Parathyroid adenoma (tissue), 2 donors: ENCODE measurements around the gene CSMD2.

Experiments used
- H2AFZ ChIP-seq: fragments of 300-600 bp; sonication (generic); one replicate; pipeline ENCODE4 v1.7.0; 2017; ENCODE audit warnings: antibody characterized with exemption, mild to moderate bottlenecking
- H3K27ac ChIP-seq: fragments of 300-600 bp; sonication (generic); one replicate; pipeline ENCODE4 v1.7.0; 2017
- H3K27me3 ChIP-seq: fragments of 300-600 bp; sonication (generic); one replicate; pipeline ENCODE4 v1.7.0; 2017; ENCODE audit warnings: low read length; ENCODE audit not compliant: control insufficient read depth, insufficient read depth
- H3K36me3 ChIP-seq: fragments of 300-600 bp; sonication (generic); one replicate; pipeline ENCODE4 v1.7.0; 2017; ENCODE audit warnings: low read length; ENCODE audit not compliant: control insufficient read depth, insufficient read depth
- H3K4me1 ChIP-seq: fragments of 300-600 bp; sonication (generic); one replicate; pipeline ENCODE4 v1.7.0; 2017; ENCODE audit warnings: control low read depth
- H3K4me2 ChIP-seq: fragments of 300-600 bp; sonication (generic); one replicate; pipeline ENCODE4 v1.7.0; 2017; ENCODE audit warnings: low read length
- H3K4me3 ChIP-seq: fragments of 300-600 bp; sonication (generic); one replicate; pipeline ENCODE4 v1.7.0; 2017; ENCODE audit warnings: low read depth, low read length
- H3K79me2 ChIP-seq: fragments of 300-600 bp; sonication (generic); one replicate; pipeline ENCODE4 v1.7.0; 2017; ENCODE audit warnings: control low read depth
- H3K9ac ChIP-seq: fragments of 300-600 bp; sonication (generic); one replicate; pipeline ENCODE4 v1.7.0; 2017; ENCODE audit warnings: mild to moderate bottlenecking
- H3K9me3 ChIP-seq: fragments of 300-600 bp; sonication (generic); one replicate; pipeline ENCODE4 v1.7.0; 2017; ENCODE audit warnings: low read length; ENCODE audit not compliant: control insufficient read depth
- TF ChIP-seq, protein P1 (sequence below): fragments of 300-600 bp; sonication (generic); IDR thresholded peaks from one replicate; pipeline ENCODE4 v1.7.0; 2017; ENCODE audit warnings: antibody characterized with exemption, mild to moderate bottlenecking
- donor health status: primary hyperparathyroidism.

Gene CSMD2

DNA sequence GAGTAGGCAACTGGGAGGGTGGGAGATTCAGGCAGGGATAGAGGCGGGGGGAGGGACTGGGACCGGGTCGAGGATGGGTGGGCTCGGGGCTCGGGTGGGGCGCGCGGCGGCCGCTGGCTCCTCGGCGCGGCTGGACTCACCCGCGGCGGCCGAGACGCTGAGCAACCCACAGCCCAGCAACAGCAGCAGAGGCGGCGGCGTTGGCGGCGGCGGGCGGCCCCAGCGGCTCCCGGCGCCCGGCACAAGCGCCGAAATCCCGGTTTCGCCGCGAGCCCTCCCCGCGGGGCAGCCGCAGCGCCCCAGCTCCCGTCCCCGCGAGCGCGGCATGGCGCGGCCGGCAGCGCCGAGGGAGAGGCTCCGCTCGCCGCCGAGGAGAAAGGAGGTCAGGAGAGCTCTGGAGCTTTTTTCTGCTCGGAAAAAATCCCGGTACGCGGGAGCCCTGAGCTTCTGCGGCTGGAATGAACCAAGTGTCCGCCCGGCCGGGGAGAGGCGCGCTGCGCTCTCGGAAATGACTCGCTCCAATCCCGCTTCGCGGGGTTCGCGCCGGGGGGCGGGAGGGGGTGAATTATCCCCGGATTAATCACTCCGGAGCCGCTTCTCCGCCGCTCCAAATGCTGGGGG is at the start of gene CSMD2:
Gene CSMD2 (minus strand): TSS at position 460 of the 621 bp plus-strand sequence. CDS start 133 bp downstream, at position 327.
- Histone ChIP-seq H3K4me2 (peak within 1 kb of the TSS; percentile 83), H3K36me3 (no peaks in the 10 kb centered on the region), H3K79me2 (no peaks in the 10 kb centered on the region), H3K9me3 (no peaks in the 10 kb centered on the region), H3K9ac (no peak within 1 kb of the TSS), H2AFZ (no peak within 1 kb of the TSS), H3K4me3 (peak within 1 kb of the TSS; percentile 16), H3K4me1 (no peaks in the 10 kb centered on the region), H3K27ac (no peak within 1 kb of the TSS), H3K27me3 (peaks cover 6% of the 10 kb centered on the region)
- TF ChIP-seq, protein P1, sequence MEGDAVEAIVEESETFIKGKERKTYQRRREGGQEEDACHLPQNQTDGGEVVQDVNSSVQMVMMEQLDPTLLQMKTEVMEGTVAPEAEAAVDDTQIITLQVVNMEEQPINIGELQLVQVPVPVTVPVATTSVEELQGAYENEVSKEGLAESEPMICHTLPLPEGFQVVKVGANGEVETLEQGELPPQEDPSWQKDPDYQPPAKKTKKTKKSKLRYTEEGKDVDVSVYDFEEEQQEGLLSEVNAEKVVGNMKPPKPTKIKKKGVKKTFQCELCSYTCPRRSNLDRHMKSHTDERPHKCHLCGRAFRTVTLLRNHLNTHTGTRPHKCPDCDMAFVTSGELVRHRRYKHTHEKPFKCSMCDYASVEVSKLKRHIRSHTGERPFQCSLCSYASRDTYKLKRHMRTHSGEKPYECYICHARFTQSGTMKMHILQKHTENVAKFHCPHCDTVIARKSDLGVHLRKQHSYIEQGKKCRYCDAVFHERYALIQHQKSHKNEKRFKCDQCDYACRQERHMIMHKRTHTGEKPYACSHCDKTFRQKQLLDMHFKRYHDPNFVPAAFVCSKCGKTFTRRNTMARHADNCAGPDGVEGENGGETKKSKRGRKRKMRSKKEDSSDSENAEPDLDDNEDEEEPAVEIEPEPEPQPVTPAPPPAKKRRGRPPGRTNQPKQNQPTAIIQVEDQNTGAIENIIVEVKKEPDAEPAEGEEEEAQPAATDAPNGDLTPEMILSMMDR, result no peak

DNA sequence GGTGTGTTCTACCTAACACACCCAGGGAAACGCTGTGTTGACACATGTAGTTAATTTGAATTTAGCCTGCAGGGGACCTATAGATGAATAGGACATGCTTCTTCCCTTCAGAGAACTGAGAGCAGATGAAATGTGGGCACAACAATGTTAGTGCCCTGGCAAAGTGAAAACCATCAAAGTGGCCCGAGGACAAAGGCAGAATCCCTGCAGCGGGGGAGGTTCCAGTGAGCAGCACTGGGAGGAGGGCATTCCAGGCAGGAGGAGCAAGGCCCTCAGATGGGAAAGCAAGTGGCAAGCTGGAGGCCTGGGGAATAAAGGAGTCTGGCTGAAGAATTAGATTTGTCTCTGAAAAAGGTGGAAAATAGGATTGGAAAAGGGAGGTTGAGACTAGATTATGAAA is 48.9 kb upstream of the CSMD2 start:
- Histone ChIP-seq H3K79me2 (no peaks in the 10 kb centered on the region), H3K4me3 (no peak overlapping the region), H2AFZ (no peak overlapping the region), H3K27me3 (no peaks in the 10 kb centered on the region), H3K9ac (no peak overlapping the region), H3K4me1 (no peaks in the 10 kb centered on the region), H3K4me2 (no peak overlapping the region), H3K36me3 (no peaks in the 10 kb centered on the region), H3K9me3 (no peaks in the 10 kb centered on the region), H3K27ac (no peak overlapping the region)
- TF ChIP-seq, protein P1, result no peak

DNA sequence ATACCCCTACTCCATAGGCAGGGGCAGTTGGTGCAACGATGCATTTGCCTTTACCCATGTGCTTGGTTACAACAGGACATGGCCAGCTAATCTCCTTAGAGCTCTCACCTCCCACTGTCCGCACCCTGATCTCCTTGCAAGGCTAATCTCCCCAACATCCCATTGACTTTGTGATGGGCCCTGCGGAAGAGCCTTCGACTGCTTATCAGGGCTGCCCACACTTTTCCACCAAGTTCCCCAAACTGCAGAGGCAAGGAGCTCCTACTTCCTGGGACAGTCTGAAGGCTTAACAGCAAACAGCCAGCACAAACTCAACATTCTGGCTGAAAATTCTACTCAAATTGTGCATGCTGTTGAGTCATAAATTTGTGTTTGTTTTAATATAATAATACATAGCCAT is 47.6 kb upstream of the CSMD2 start:
- Histone ChIP-seq H2AFZ (no peak overlapping the region), H3K36me3 (no peaks in the 10 kb centered on the region), H3K4me1 (no peaks in the 10 kb centered on the region), H3K27me3 (no peaks in the 10 kb centered on the region), H3K9me3 (no peaks in the 10 kb centered on the region), H3K27ac (no peak overlapping the region), H3K4me2 (no peak overlapping the region), H3K9ac (no peak overlapping the region), H3K79me2 (no peaks in the 10 kb centered on the region), H3K4me3 (no peak overlapping the region)
- TF ChIP-seq, protein P1, result no peak

DNA sequence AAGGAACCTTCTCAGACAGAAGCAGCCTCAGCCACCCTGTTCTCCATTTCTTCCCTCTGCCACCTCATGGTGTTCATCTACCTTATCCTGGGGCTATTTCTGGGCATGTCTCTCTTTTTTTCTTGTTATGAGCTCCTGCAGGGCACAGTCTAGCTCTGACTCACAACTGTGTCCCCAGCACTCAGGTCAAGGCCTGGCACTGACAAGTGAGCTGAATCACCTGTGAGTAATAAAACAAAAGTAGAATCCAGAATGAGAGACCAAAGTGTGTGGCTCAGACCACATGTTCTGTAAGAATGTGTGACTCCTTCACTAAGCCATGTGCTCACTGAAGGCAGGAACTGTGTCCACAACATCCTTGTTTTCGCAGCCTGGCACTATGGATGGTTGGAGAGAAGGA is 34.9 kb upstream of the CSMD2 start:
- no peak overlapping the region for H3K4me3 ChIP-seq
- H3K36me3 ChIP-seq, result no peaks in the 10 kb centered on the region
- H3K27me3 ChIP-seq, result no peaks in the 10 kb centered on the region
- H2AFZ ChIP-seq, result no peak overlapping the region
- TF ChIP-seq, protein P1, result no peak
- H3K4me1 ChIP-seq, result no peaks in the 10 kb centered on the region
- H3K9ac ChIP-seq, result no peak overlapping the region
- H3K4me2 ChIP-seq, result no peak overlapping the region
- no peaks in the 10 kb centered on the region for H3K9me3 ChIP-seq
- no peaks in the 10 kb centered on the region for H3K79me2 ChIP-seq
- no peak overlapping the region for H3K27ac ChIP-seq

DNA sequence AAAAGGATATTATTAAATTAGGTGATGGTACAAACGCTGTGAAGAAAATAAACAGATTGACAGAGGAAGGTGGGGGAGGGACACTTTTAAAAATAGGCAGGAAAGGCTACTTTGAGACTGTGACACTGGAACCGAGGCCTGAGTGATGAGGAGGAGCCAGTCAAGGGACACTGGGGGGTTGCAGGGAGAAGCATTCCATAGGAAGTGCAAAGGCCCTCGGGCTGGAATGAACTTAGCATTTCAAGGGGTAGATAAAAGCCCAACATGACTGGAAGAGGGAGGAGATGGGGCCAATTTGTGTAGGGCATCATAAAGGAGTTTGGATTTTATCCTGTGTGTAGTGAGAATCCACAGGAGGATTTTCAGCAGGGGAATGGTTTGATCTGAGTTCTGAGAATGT is 27.6 kb upstream of the CSMD2 start:
- Histone ChIP-seq H3K36me3 (no peaks in the 10 kb centered on the region), H3K27me3 (no peaks in the 10 kb centered on the region), H3K27ac (no peak overlapping the region), H3K4me1 (no peaks in the 10 kb centered on the region), H2AFZ (no peak overlapping the region), H3K9me3 (no peaks in the 10 kb centered on the region), H3K4me2 (no peak overlapping the region), H3K4me3 (no peak overlapping the region), H3K79me2 (no peaks in the 10 kb centered on the region), H3K9ac (no peak overlapping the region)
- TF ChIP-seq, protein P1, result no peak
